Muscle layer of duodenum (tissue), 2 donors: Measurements from ENCODE around the gene FLAD1.

Experiments used
- H3K27ac ChIP-seq: one replicate; pipeline ENCODE4 v1.7.0; 2013; ENCODE audit warnings: mild to moderate bottlenecking, low read length
- H3K27me3 ChIP-seq: one replicate; pipeline ENCODE4 v1.7.0; 2013; ENCODE audit warnings: low read depth, mild to moderate bottlenecking, control low read depth, low read length
- H3K36me3 ChIP-seq, 2 donors: one replicate each; pipeline ENCODE4 v1.7.0; 2013; ENCODE audit warnings: low read length in 2 of 2, control low read depth in 1 of 2, mild to moderate bottlenecking in 1 of 2; ENCODE audit not compliant: insufficient read depth in 2 of 2, control insufficient read depth in 1 of 2
- H3K4me1 ChIP-seq, 2 donors: one replicate each; pipeline ENCODE4 v1.7.0; 2013; ENCODE audit warnings: low read length in 2 of 2, mild to moderate bottlenecking in 2 of 2, control low read depth in 1 of 2, moderate library complexity in 1 of 2; ENCODE audit not compliant: insufficient read depth in 2 of 2, control insufficient read depth in 1 of 2
- H3K4me3 ChIP-seq, 2 donors: one replicate each; pipeline ENCODE4 v1.7.0; 2013; ENCODE audit warnings: low read length in 2 of 2, low read depth in 1 of 2, mild to moderate bottlenecking in 1 of 2
- H3K9me3 ChIP-seq, 2 donors: one replicate each; pipeline ENCODE4 v1.7.0; 2013; ENCODE audit warnings: low read length in 2 of 2, control low read depth in 1 of 2, mild to moderate bottlenecking in 1 of 2; ENCODE audit not compliant: control insufficient read depth in 1 of 2
- donor health status: healthy.

The FLAD1 gene

DNA sequence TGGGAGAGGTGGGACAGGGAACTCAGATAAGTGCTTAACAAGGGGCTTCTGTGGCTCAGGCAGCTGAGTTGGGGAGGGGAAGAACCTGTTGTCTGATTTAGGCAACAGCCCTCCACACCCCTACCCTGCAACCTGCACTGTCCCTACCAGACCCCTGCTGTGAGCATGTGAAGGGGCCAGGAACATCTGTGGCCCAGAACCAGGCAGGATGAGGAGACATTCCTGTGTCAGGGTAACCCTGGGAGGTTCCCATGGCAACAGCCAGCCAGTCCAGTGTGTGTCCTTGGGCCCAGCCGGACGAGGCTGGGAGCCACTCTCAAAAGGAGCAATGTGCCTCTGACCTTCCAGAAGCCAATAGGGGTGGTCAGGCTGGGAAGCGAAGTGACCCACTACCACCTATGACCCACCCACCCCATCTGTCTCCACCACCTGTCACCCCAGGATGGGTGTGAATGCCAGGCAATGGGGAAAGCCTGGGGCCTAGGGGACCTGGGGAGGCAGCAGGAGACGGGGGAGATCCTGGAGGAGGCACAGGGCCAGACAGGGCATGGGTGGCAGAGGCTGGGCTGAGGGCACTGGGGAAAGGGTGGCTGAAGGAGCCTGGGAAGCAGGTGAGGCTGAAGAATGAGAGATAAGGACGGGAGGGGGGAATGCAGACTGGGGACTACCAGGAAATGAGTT, 41.7 kb upstream of the FLAD1 start:
- Histone ChIP-seq H3K36me3 (peaks cover 6 to 28% of the 10 kb centered on the region in 2 donors), H3K4me3 (no peak overlapping the region), H3K4me1 (peaks cover 21 to 29% of the 10 kb centered on the region in 2 donors), H3K9me3 (no peaks in the 10 kb centered on the region), H3K27me3 (no peaks in the 10 kb centered on the region), H3K27ac (no peak overlapping the region)

DNA sequence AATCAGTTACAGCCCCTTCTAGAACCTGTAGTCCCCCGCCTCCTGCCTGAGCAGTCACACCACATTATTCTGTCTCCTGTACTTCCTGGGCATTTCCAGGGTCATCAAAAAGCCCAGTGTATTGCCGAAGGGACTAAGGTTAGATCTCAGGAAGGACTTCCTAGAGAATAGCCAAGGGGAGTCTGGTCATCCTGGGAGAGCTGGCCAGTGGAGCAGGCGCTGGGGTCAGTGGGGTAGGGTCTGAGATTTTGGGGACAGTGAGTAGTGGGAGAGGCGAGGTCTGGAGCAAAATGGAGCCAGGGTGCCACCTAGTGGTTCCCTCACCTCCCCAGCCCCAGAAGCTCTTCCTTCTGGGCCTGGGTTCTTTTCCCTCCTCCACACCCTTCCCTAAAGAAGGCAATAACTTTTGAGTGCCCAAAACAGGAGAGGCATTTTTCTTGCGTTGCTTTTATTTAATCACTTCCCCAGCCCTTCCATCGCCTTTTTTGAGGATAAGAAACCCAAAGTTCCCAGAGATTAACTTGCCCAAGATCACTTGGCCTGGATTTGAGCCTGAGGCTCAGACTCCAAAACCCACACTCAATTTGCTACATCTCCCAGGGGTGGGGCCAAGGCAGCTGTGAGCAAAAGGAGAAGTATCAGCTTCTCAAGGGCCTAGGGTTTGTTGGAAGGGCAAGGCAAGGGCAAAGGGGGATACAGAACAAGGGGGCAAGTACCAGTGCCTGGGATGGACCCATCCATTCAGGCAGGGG, 39.3 kb upstream of the FLAD1 start:
- Histone ChIP-seq H3K36me3 (peaks cover 6 to 36% of the 10 kb centered on the region in 2 donors), H3K27ac (peak overlapping the region; percentile 8)

GRCh38 chr1:154944401-154945159, 38.6 kb upstream of the FLAD1 start:
- Histone ChIP-seq H3K9me3 (no peaks in the 10 kb centered on the region), H3K4me3 (no peak overlapping the region), H3K27ac (peak overlapping the region; percentile 8), H3K27me3 (no peaks in the 10 kb centered on the region), H3K4me1 (peaks cover 21 to 29% of the 10 kb centered on the region in 2 donors), H3K36me3 (peaks cover 6 to 36% of the 10 kb centered on the region in 2 donors)

More for the DNA sequence above, 39.3 kb upstream of the FLAD1 start:
- no peak overlapping the region for H3K4me3 ChIP-seq
- H3K4me1 ChIP-seq = peaks cover 21 to 29% of the 10 kb centered on the region in 2 donors
- no peaks in the 10 kb centered on the region for H3K27me3 ChIP-seq
- H3K9me3 ChIP-seq = no peaks in the 10 kb centered on the region

DNA sequence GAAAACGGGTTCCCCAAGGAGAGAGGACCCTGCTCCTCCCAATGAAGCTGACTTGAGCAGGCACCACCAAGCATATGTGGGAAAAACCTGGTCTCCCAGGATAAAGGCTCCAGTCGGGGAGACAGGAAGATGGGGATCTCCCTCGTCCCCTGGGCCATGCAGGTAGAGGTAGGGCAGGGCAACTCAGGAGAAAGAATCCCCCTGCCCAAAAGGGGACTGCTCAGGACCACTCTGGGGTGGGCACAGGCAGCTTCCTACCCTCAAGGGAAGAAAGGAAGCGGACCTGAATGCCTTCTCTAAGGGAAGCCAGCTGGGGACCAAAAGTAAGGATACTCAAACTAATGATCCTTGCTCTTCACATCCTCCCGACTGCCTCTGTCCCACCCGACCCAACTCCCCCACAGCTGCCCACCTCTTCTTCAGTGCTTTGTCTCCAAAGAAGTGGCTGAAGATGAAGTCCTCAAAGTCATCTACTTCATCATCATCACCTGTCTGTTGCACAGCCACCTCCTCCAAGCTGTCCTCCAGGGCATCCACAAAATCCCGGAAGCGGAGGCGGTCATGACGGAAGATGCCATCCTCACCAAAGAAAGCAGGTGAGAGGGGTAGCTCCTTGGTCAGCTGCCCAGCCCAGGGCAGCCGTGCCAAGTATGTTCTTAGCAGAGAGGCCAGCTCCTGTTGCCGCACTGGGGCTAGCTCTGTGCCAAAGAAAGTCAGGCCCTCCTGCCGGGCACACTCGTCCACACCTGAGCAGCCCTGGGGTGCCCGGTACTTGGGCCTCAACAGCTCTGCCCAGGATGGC, 37.8 kb upstream of the FLAD1 start:
- Histone ChIP-seq H3K4me1 (peaks cover 21 to 29% of the 10 kb centered on the region in 2 donors), H3K9me3 (no peaks in the 10 kb centered on the region), H3K27me3 (no peaks in the 10 kb centered on the region), H3K27ac (no peak overlapping the region), H3K36me3 (peaks cover 6 to 38% of the 10 kb centered on the region in 2 donors), H3K4me3 (no peak overlapping the region)

GRCh38 chr1:154945962-154946850, 36.9 kb upstream of the FLAD1 start:
- no peaks in the 10 kb centered on the region for H3K9me3 ChIP-seq
- H3K4me3 ChIP-seq = no peak overlapping the region
- H3K36me3 ChIP-seq = peaks cover 13 to 46% of the 10 kb centered on the region in 2 donors
- peaks cover 21 to 30% of the 10 kb centered on the region in 2 donors for H3K4me1 ChIP-seq
- no peaks in the 10 kb centered on the region for H3K27me3 ChIP-seq
- no peak overlapping the region for H3K27ac ChIP-seq

DNA sequence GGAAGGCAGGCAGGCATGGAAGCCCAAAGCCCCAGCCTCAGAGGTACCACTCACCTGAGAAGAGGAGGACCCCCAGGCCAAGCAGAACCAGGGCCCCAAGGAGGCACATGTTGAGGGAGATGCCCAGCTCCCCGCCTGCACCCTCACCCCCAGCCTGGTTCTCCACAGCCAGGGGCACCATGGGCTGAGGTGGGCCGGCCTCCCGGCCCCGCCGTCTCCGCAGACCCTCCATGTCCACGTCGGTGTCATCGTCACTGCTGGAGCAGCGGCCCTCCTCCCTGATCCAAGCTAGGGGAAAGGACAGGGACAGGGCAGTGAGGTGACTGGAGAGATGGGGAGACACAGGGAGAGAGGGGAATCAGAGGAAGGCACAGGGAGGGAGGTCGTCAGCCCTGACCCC, 35.1 kb upstream of the FLAD1 start:
- Histone ChIP-seq H3K27ac (no peak overlapping the region), H3K36me3 (peaks cover 13 to 51% of the 10 kb centered on the region in 2 donors), H3K27me3 (no peaks in the 10 kb centered on the region), H3K9me3 (no peaks in the 10 kb centered on the region), H3K4me3 (no peak overlapping the region), H3K4me1 (peaks cover 14 to 36% of the 10 kb centered on the region in 2 donors)

DNA sequence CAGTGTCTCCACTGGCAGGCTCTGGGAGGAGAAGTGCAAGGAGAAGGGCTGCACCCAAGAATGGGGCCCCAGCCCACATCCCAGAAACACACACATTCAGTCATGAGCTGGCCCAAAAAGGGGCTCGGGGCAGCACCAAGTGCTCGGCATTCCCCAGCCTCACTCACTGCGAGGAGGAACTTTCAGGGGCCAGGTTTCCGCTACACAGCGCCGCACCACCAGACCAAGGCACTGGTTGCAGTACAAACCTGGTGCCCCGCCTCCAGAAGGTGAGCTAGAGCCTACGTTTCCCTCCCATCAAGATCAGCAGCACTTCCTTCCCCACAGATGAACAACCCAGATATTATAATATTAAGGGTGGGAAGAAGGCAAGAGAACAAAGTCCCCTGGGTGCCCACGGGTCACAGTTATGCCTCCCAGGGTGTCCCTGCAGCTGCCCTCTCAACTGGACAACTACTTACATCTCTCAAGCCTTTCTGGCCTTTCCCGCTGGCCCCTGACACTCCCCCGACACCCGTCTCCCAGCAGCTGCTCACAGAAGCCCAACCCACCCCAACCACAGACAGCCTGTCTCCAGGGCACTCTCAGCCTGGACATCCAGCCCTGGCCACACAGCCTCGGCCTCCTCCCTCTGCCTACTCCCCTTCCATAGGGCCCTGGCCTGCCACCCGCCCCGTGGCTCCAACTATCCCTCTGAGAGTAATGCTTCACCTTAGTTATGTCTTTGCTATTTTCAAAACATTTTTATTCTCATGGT, 31.1 kb upstream of the FLAD1 start:
- H3K9me3 ChIP-seq = no peaks in the 10 kb centered on the region

GRCh38 chr1:154952664-154953063, 30.5 kb upstream of the FLAD1 start:
- Histone ChIP-seq H3K9me3 (no peaks in the 10 kb centered on the region), H3K36me3 (peaks cover 6 to 26% of the 10 kb centered on the region in 2 donors), H3K4me3 (no peak overlapping the region), H3K27ac (no peak overlapping the region), H3K27me3 (no peaks in the 10 kb centered on the region), H3K4me1 (peaks cover 25 to 59% of the 10 kb centered on the region in 2 donors)

More for the DNA sequence above, 31.1 kb upstream of the FLAD1 start:
- Histone ChIP-seq H3K27me3 (no peaks in the 10 kb centered on the region), H3K4me1 (peaks cover 25 to 55% of the 10 kb centered on the region in 2 donors), H3K27ac (no peak overlapping the region), H3K4me3 (no peak overlapping the region), H3K36me3 (peaks cover 6 to 32% of the 10 kb centered on the region in 2 donors)

DNA sequence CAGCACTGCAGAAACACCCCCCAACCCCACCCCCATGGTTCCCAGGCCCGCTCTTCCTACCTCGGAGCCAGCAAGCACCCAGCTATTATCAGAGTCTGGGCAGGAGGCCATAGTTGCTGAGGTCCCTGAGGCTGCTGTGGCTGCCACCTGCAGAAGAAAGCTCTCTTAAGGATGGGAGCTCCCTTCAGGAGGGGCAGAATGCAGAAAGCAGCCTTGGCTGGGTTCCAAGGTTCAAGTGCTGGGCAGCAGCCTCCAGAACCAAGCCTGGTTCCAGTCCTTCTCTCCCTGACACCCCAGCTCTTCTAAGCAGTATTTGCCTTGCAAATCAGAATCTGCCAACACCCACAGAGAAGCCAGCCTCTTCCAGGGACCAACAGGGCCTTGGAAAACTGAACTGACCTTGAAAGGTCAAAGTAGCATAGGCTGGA, 29.5 kb upstream of the FLAD1 start:
- Histone ChIP-seq H3K27ac (no peak overlapping the region), H3K9me3 (no peaks in the 10 kb centered on the region), H3K4me1 (peaks cover 25 to 59% of the 10 kb centered on the region in 2 donors), H3K4me3 (peak overlapping the region; percentile 33 to 36), H3K27me3 (no peaks in the 10 kb centered on the region), H3K36me3 (peaks cover 8 to 22% of the 10 kb centered on the region in 2 donors)
